Measurements from ENCODE around the gene EIF4G2.

GRCh38 chr11:10762913-10763421 is 45.8 kb downstream of the EIF4G2 start:
- TF ChIP-seq CTCF (IDR thresholded peaks at IDR 0.05) (no peak), POLR2A (IDR thresholded peaks at IDR 0.05) (no peak)

Data from right lobe of liver (tissue), 4 donors.